IMR-90 (cell line): ENCODE measurements around the gene POMT1.

Experiments used
- BHLHE40 ChIP-seq: fragments of 150-350 bp; IDR thresholded peaks from 2 replicates; pipeline ENCODE4 v1.6.1; 2016; ENCODE audit warnings: mild to moderate bottlenecking, low read depth, low read length
- MAFK ChIP-seq: IDR thresholded peaks from 2 replicates; pipeline ENCODE4 v1.6.1; 2012; ENCODE audit warnings: low read depth, low read length, improper control_type of control experiment
- MAZ ChIP-seq: IDR thresholded peaks from 2 replicates; pipeline ENCODE4 v1.6.1; 2012; ENCODE audit warnings: low read depth, mild to moderate bottlenecking, low read length, improper control_type of control experiment, moderate library complexity, borderline replicate concordance
- MXI1 ChIP-seq: IDR thresholded peaks from 2 replicates; pipeline ENCODE4 v1.6.1; 2012; ENCODE audit warnings: low read depth, mild to moderate bottlenecking, low read length, moderate library complexity, borderline replicate concordance
- POLR2A ChIP-seq: IDR thresholded peaks from 2 replicates; pipeline ENCODE4 v1.6.1; 2012; ENCODE audit warnings: mild to moderate bottlenecking, low read depth, low read length
- RAD21 ChIP-seq: IDR thresholded peaks from 2 replicates; pipeline ENCODE4 v1.6.1; 2012; ENCODE audit warnings: low read length, improper control_type of control experiment
- RFX5 ChIP-seq: IDR thresholded peaks from 2 replicates; pipeline ENCODE4 v1.8.0; 2012; ENCODE audit warnings: low read depth, mild to moderate bottlenecking, low read length, moderate library complexity
- SMC3 ChIP-seq: fragments of 150-350 bp; IDR thresholded peaks from 2 replicates; pipeline ENCODE4 v1.6.1; 2016; ENCODE audit warnings: low read depth, mild to moderate bottlenecking, antibody characterized with exemption, low read length, moderate library complexity
- TF ChIP-seq, protein P1 (sequence below): conservative IDR thresholded peaks from 2 replicates; pipeline ENCODE4 v1.5.1; 2012; ENCODE audit warnings: mild to moderate bottlenecking, low read depth, low read length, improper control_type of control experiment
- TF ChIP-seq, protein P2 (sequence below): fragments of 150-350 bp; IDR thresholded peaks from 2 replicates; pipeline ENCODE4 v1.6.1; 2017; ENCODE audit warnings: mild to moderate bottlenecking, antibody characterized with exemption, low read length, low read depth
- TF ChIP-seq, protein P3 (sequence below): fragments of 150-350 bp; IDR thresholded peaks from 2 replicates; pipeline ENCODE4 v1.6.1; 2016; ENCODE audit warnings: low read depth, mild to moderate bottlenecking, low read length, moderate library complexity, borderline replicate concordance

DNA sequence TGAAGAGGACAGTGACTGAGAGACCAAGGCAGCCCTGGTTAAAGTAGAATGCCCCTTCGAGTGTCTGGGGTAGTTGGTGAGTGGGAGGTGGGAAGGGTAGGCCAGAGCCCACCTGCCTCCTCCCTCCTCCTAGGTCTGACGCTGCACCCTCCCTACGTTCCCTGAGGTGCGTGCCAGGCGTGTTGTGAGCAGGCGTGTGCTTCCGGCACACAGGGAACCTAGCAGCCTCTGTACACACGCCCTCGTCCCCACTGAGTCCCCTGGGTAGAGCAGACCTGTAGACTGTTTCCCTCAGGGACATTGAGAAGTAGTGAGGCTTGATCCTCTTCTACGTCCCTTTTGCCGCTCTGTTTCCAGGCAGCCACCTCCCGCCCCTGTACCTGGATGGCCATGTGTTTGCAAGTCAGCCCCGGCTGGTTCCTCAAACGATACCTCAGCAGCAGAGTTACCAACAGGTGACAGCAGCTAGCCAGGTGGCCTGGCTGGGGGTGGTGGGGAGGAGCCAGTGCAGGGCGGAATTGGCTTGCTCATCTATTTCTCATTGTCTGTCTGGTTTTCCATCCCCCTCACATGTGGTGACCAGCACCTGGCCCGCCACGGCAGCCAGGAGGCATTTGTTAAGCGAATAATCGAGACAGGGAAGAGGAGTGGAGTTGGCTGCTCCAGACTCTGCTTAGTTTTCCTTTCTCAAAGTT lies 16.8 kb upstream of the POMT1 start:
- TF ChIP-seq, protein P1, sequence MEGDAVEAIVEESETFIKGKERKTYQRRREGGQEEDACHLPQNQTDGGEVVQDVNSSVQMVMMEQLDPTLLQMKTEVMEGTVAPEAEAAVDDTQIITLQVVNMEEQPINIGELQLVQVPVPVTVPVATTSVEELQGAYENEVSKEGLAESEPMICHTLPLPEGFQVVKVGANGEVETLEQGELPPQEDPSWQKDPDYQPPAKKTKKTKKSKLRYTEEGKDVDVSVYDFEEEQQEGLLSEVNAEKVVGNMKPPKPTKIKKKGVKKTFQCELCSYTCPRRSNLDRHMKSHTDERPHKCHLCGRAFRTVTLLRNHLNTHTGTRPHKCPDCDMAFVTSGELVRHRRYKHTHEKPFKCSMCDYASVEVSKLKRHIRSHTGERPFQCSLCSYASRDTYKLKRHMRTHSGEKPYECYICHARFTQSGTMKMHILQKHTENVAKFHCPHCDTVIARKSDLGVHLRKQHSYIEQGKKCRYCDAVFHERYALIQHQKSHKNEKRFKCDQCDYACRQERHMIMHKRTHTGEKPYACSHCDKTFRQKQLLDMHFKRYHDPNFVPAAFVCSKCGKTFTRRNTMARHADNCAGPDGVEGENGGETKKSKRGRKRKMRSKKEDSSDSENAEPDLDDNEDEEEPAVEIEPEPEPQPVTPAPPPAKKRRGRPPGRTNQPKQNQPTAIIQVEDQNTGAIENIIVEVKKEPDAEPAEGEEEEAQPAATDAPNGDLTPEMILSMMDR: no peak
- TF ChIP-seq POLR2A (no peak), BHLHE40 (no peak), MXI1 (no peak), RFX5 (no peak), RAD21 (no peak), SMC3 (no peak), MAZ (no peak), MAFK (no peak)
- TF ChIP-seq, protein P2, sequence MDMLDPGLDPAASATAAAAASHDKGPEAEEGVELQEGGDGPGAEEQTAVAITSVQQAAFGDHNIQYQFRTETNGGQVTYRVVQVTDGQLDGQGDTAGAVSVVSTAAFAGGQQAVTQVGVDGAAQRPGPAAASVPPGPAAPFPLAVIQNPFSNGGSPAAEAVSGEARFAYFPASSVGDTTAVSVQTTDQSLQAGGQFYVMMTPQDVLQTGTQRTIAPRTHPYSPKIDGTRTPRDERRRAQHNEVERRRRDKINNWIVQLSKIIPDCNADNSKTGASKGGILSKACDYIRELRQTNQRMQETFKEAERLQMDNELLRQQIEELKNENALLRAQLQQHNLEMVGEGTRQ: no peak
- TF ChIP-seq, protein P3, sequence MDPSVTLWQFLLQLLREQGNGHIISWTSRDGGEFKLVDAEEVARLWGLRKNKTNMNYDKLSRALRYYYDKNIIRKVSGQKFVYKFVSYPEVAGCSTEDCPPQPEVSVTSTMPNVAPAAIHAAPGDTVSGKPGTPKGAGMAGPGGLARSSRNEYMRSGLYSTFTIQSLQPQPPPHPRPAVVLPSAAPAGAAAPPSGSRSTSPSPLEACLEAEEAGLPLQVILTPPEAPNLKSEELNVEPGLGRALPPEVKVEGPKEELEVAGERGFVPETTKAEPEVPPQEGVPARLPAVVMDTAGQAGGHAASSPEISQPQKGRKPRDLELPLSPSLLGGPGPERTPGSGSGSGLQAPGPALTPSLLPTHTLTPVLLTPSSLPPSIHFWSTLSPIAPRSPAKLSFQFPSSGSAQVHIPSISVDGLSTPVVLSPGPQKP: no peak
